ENCODE measurements around the gene FUZ.

Gene FUZ

DNA sequence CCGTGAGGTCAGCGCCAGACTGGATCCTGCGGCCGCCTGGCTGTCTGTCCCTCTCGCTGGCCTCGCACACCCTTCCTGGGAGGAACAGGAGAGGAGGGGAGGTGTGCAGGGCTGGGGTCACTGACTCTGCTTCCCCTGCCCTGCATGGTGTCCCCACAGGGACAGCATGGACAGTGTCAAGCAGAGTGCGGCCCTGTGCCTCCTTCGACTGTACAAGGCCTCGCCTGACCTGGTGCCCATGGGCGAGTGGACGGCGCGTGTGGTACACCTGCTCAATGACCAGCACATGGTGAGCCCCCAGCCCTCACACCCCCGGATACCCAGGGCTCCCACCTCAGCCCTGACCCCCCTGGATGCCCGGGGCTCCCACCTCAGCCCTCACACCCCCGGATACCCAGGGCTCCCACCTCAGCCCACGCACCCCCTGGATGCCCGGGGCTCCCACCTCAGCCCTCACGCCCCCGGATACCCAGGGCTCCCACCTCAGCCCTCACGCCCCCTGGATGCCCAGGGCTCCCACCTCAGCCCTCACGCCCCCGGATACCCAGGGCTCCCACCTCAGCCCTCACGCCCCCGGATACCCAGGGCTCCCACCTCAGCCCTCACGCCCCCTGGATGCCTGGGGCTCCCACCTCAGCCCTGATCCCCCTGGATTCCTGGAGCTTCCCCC is 21.2 kb downstream of the FUZ start:
- Histone ChIP-seq H3K4ac (ENCODE audit: low read length) (no peak overlapping the region), H2AK5ac (ENCODE audit: low read depth, low read length) (no peak overlapping the region)

DNA sequence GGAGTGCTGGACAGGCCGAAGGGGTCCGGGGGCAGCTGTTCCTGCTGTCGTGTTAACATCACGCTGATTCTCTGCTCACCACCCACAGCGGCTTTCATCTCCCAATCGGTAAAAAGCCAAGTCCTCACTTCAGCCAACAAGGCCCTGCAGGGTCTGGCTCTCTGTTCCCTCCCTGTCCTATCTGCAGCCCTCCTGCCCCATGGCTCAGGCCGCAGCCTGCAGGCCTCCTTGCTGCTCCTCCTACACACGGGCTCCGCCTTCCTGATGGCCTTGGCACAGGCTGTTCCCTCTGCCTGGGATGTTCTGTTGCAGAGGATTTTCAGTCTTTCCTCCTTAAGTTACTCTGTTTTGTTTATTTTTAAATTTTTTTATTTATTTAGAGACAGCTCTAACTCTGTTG is 22.2 kb downstream of the FUZ start:
- no peak for DNase-seq (ENCODE audit: low spot score)
- Histone ChIP-seq H4K91ac (ENCODE audit: low read depth, low read length, poor library complexity) (no peak overlapping the region), H2AFZ (ENCODE audit: low read length) (no peak overlapping the region), H3K36me3 (replicated peaks in 1 of 2; ENCODE audit: control insufficient read depth in 2 of 2, insufficient read depth in 2 of 2, low read length in 2 of 2) (peaks cover 44 to 78% of the 10 kb centered on the region in 2 donors), H2BK120ac (ENCODE audit: low read depth, low read length) (no peak overlapping the region), H3K27me3 (ENCODE audit: control insufficient read depth in 3 of 3, insufficient read depth in 3 of 3, low read depth in 1 of 3, low read length in 3 of 3) (no peaks in the 10 kb centered on the region), H3K9me3 (replicated peaks in 1 of 2; ENCODE audit: control insufficient read depth in 2 of 2, insufficient read depth in 1 of 2, low read depth in 1 of 2, low read length in 2 of 2) (peaks cover 0 to 5% of the 10 kb centered on the region in 2 donors), H4K8ac (ENCODE audit: low read depth, low read length) (no peak overlapping the region), H2BK5ac (ENCODE audit: low read length) (no peak overlapping the region), H3K23ac (ENCODE audit: low read depth, low read length, poor library complexity) (no peak overlapping the region), H3K27ac (replicated peaks; ENCODE audit: low read length) (no peak overlapping the region), H3K4ac (ENCODE audit: low read length) (no peak overlapping the region), H2AK5ac (ENCODE audit: low read depth, low read length) (no peak overlapping the region), H3K18ac (ENCODE audit: low read length) (no peak overlapping the region), H3K79me1 (ENCODE audit: low read depth, low read length) (peaks cover 11% of the 10 kb centered on the region), H2BK15ac (ENCODE audit: low read length) (no peak overlapping the region), H3K4me3 (ENCODE audit: low read length in 2 of 2) (no peak overlapping the region), H3K4me2 (ENCODE audit: insufficient read depth, low read length, poor library complexity, severe bottlenecking) (no peak overlapping the region), H3K14ac (ENCODE audit: low read length) (no peak overlapping the region), H2BK12ac (ENCODE audit: low read length) (no peak overlapping the region), H3K4me1 (ENCODE audit: control insufficient read depth in 2 of 2, insufficient read depth in 1 of 2, low read depth in 1 of 2, low read length in 2 of 2) (no peaks in the 10 kb centered on the region), H3K9ac (ENCODE audit: low read depth, low read length, poor library complexity) (no peak overlapping the region)
- no CpG with 5 or more reads among the region's 9 CpGs for WGBS, 2 donors (ENCODE audit: extremely low coverage in 2 of 2, insufficient read length in 2 of 2, insufficient replicate concordance in 1 of 2)

More for the DNA sequence above, 21.2 kb downstream of the FUZ start:
- H2AFZ ChIP-seq (ENCODE audit: low read length): no peak overlapping the region
- H3K18ac ChIP-seq (ENCODE audit: low read length): no peak overlapping the region
- H2BK5ac ChIP-seq (ENCODE audit: low read length): peak overlapping the region; percentile 22
- H3K9me3 ChIP-seq (replicated peaks in 1 of 2; ENCODE audit: control insufficient read depth in 2 of 2, insufficient read depth in 1 of 2, low read depth in 1 of 2, low read length in 2 of 2): peaks cover 0 to 5% of the 10 kb centered on the region in 2 donors
- no peak overlapping the region for H4K8ac ChIP-seq (ENCODE audit: low read depth, low read length)
- no peak overlapping the region for H2BK120ac ChIP-seq (ENCODE audit: low read depth, low read length)
- H3K36me3 ChIP-seq (replicated peaks in 1 of 2; ENCODE audit: control insufficient read depth in 2 of 2, insufficient read depth in 2 of 2, low read length in 2 of 2): peaks cover 53 to 79% of the 10 kb centered on the region in 2 donors
- H3K4me3 ChIP-seq (ENCODE audit: low read length in 2 of 2): peak overlapping the region in 1 of 2 donors; percentile 60
- no peak overlapping the region for H3K23ac ChIP-seq (ENCODE audit: low read depth, low read length, poor library complexity)
- no peak overlapping the region for H4K91ac ChIP-seq (ENCODE audit: low read depth, low read length, poor library complexity)
- no peaks in the 10 kb centered on the region for H3K27me3 ChIP-seq (ENCODE audit: control insufficient read depth in 3 of 3, insufficient read depth in 3 of 3, low read depth in 1 of 3, low read length in 3 of 3)
- no peaks in the 10 kb centered on the region for H3K4me1 ChIP-seq (ENCODE audit: control insufficient read depth in 2 of 2, insufficient read depth in 1 of 2, low read depth in 1 of 2, low read length in 2 of 2)
- no peak overlapping the region for H3K14ac ChIP-seq (ENCODE audit: low read length)
- H3K27ac ChIP-seq (replicated peaks; ENCODE audit: low read length): no peak overlapping the region
- H3K9ac ChIP-seq (ENCODE audit: low read depth, low read length, poor library complexity): no peak overlapping the region
- peak overlapping the region; percentile 15 for H2BK15ac ChIP-seq (ENCODE audit: low read length)
- H3K4me2 ChIP-seq (ENCODE audit: insufficient read depth, low read length, poor library complexity, severe bottlenecking): no peak overlapping the region
- peaks cover 13% of the 10 kb centered on the region for H3K79me1 ChIP-seq (ENCODE audit: low read depth, low read length)
- H2BK12ac ChIP-seq (ENCODE audit: low read length): no peak overlapping the region
- DNase-seq (ENCODE audit: low spot score): no peak
- no CpG with 5 or more reads among the region's 26 CpGs for WGBS, 2 donors (ENCODE audit: extremely low coverage in 2 of 2, insufficient read length in 2 of 2, insufficient replicate concordance in 1 of 2)

DNA sequence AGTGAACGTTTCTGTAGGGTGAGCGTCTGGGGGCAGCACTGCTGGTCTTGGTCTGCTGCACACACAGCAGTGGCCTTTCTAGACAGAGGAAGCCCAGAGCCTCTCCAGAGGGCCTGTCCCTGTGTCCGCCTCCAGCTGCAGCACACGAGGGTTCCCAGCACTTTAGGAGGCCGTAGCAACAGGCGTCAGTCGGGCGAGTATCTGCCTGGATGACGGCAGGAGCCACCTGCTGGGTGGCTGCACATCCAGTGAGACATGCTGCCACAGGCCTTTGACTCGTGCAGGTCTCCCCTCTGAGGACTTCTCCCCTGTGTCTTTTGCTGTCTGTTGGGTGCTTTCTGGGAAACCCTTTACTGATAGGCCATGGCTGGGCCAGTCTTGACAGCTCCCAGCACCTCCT is 24.2 kb downstream of the FUZ start:
- no peak overlapping the region for H3K14ac ChIP-seq (ENCODE audit: low read length)
- H3K4ac ChIP-seq (ENCODE audit: low read length): no peak overlapping the region
- no peak overlapping the region for H3K4me2 ChIP-seq (ENCODE audit: insufficient read depth, low read length, poor library complexity, severe bottlenecking)
- H2AFZ ChIP-seq (ENCODE audit: low read length): no peak overlapping the region
- H3K27me3 ChIP-seq (ENCODE audit: control insufficient read depth in 3 of 3, insufficient read depth in 3 of 3, low read depth in 1 of 3, low read length in 3 of 3): no peaks in the 10 kb centered on the region
- no peak overlapping the region for H2BK12ac ChIP-seq (ENCODE audit: low read length)
- peak overlapping the region; percentile 53 for H2BK5ac ChIP-seq (ENCODE audit: low read length)
- no peak overlapping the region for H2BK120ac ChIP-seq (ENCODE audit: low read depth, low read length)
- H3K36me3 ChIP-seq (replicated peaks in 1 of 2; ENCODE audit: control insufficient read depth in 2 of 2, insufficient read depth in 2 of 2, low read length in 2 of 2): peaks cover 35 to 77% of the 10 kb centered on the region in 2 donors
- peak overlapping the region; percentile 48 for H4K8ac ChIP-seq (ENCODE audit: low read depth, low read length)
- no peak overlapping the region for H3K9ac ChIP-seq (ENCODE audit: low read depth, low read length, poor library complexity)
- H4K91ac ChIP-seq (ENCODE audit: low read depth, low read length, poor library complexity): no peak overlapping the region
- whole genome bisulfite sequencing, 2 donors (ENCODE audit: extremely low coverage in 2 of 2, insufficient read length in 2 of 2, insufficient replicate concordance in 1 of 2): no CpG with 5 or more reads among the region's 10 CpGs
- H3K9me3 ChIP-seq (replicated peaks in 1 of 2; ENCODE audit: control insufficient read depth in 2 of 2, insufficient read depth in 1 of 2, low read depth in 1 of 2, low read length in 2 of 2): peaks cover 0 to 5% of the 10 kb centered on the region in 2 donors
- no peak overlapping the region for H2AK5ac ChIP-seq (ENCODE audit: low read depth, low read length)
- peak overlapping the region; percentile 85 for H3K23ac ChIP-seq (ENCODE audit: low read depth, low read length, poor library complexity)
- H3K79me1 ChIP-seq (ENCODE audit: low read depth, low read length): peaks cover 9% of the 10 kb centered on the region
- H3K18ac ChIP-seq (ENCODE audit: low read length): no peak overlapping the region
- H2BK15ac ChIP-seq (ENCODE audit: low read length): no peak overlapping the region
- no peak for DNase-seq (ENCODE audit: low spot score)
- H3K4me3 ChIP-seq (ENCODE audit: low read length in 2 of 2): no peak overlapping the region
- H3K4me1 ChIP-seq (ENCODE audit: control insufficient read depth in 2 of 2, insufficient read depth in 1 of 2, low read depth in 1 of 2, low read length in 2 of 2): no peaks in the 10 kb centered on the region
- no peak overlapping the region for H3K27ac ChIP-seq (replicated peaks; ENCODE audit: low read length)

DNA sequence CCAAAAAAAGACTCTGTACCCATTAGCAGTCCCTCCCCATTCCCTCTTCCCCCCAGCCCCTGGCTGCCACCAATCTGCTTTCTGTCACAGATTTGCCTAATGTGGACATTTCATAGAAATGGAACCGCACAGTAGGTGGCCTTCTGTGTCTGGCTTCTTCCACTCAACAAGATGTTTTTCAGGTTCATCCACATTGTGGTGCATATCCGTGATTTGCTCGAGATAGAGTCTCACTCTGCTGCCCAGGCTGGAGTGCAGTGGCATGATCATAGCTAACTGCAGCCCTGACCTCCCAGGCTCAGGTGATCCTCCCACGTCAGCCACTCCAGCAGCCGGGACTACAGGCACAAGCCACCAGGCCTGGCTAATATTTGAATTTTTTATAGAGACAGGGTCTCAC is 25.3 kb downstream of the FUZ start:
- peaks cover 36 to 79% of the 10 kb centered on the region in 2 donors for H3K36me3 ChIP-seq (replicated peaks in 1 of 2; ENCODE audit: control insufficient read depth in 2 of 2, insufficient read depth in 2 of 2, low read length in 2 of 2)
- no peak overlapping the region for H3K18ac ChIP-seq (ENCODE audit: low read length)
- H4K91ac ChIP-seq (ENCODE audit: low read depth, low read length, poor library complexity): no peak overlapping the region
- H2BK12ac ChIP-seq (ENCODE audit: low read length): no peak overlapping the region
- H3K14ac ChIP-seq (ENCODE audit: low read length): no peak overlapping the region
- no peaks in the 10 kb centered on the region for H3K4me1 ChIP-seq (ENCODE audit: control insufficient read depth in 2 of 2, insufficient read depth in 1 of 2, low read depth in 1 of 2, low read length in 2 of 2)
- no peak overlapping the region for H2BK5ac ChIP-seq (ENCODE audit: low read length)
- no peak overlapping the region for H4K8ac ChIP-seq (ENCODE audit: low read depth, low read length)
- peaks cover 9% of the 10 kb centered on the region for H3K79me1 ChIP-seq (ENCODE audit: low read depth, low read length)
- H3K23ac ChIP-seq (ENCODE audit: low read depth, low read length, poor library complexity): no peak overlapping the region
- no peak overlapping the region for H3K4me3 ChIP-seq (ENCODE audit: low read length in 2 of 2)
- H3K9me3 ChIP-seq (replicated peaks in 1 of 2; ENCODE audit: control insufficient read depth in 2 of 2, insufficient read depth in 1 of 2, low read depth in 1 of 2, low read length in 2 of 2): peaks cover 0 to 5% of the 10 kb centered on the region in 2 donors
- no peak overlapping the region for H3K27ac ChIP-seq (replicated peaks; ENCODE audit: low read length)
- no peak for DNase-seq (ENCODE audit: low spot score)
- H2AFZ ChIP-seq (ENCODE audit: low read length): no peak overlapping the region
- H3K9ac ChIP-seq (ENCODE audit: low read depth, low read length, poor library complexity): no peak overlapping the region
- no peak overlapping the region for H2AK5ac ChIP-seq (ENCODE audit: low read depth, low read length)
- H3K27me3 ChIP-seq (ENCODE audit: control insufficient read depth in 3 of 3, insufficient read depth in 3 of 3, low read depth in 1 of 3, low read length in 3 of 3): no peaks in the 10 kb centered on the region
- WGBS, 2 donors (ENCODE audit: extremely low coverage in 2 of 2, insufficient read length in 2 of 2, insufficient replicate concordance in 1 of 2): no CpG with 5 or more reads among the region's 5 CpGs
- no peak overlapping the region for H2BK120ac ChIP-seq (ENCODE audit: low read depth, low read length)
- no peak overlapping the region for H3K4ac ChIP-seq (ENCODE audit: low read length)
- H3K4me2 ChIP-seq (ENCODE audit: insufficient read depth, low read length, poor library complexity, severe bottlenecking): no peak overlapping the region
- H2BK15ac ChIP-seq (ENCODE audit: low read length): no peak overlapping the region

All from neuronal stem cell (in vitro differentiated cells).